H1 (cell line): ENCODE data around the gene ATR. TPM values are rescaled to one million over a fixed set of nuclear protein-coding genes. Genes with fewer than 3 reads are reported as not detected.

ENCODE experiments used
- CTCF ChIA-PET: fragments of 300-600 bp; sonication (Branson Sonifier 250); formaldehyde crosslinking; loops from one replicate; lab custom pipeline; 2021; ENCODE audit not compliant: partially characterized antibody; lab: Charles Lee
- POLR2A ChIA-PET: fragments of 300-600 bp; sonication (Branson Sonifier 250); formaldehyde crosslinking; loops from one replicate; lab custom pipeline; 2021; ENCODE audit warnings: inconsistent platforms; ENCODE audit not compliant: partially characterized antibody; lab: Charles Lee
- DNase-seq, 2 experiments: peaks; one replicate each; pipeline versions ENCODE4 v3.0.0 to v3.0.0-alpha.2; 2010 to 2022; ENCODE audit warnings: low spot score in 2 of 2, low read depth in 1 of 2, mixed read lengths in 1 of 2
- FAIRE-seq: peaks from 2 replicates; lab custom pipeline; 2011; peaks lifted over from hg19 to GRCh38; lab: Jason Lieb, UNC
- H2AFZ ChIP-seq: 2 replicates; pipeline ENCODE4 v1.8.1; 2012; ENCODE audit warnings: low read length, inconsistent platforms
- H2AK5ac ChIP-seq: 2 replicates; pipeline ENCODE4 v1.6.1; 2013; ENCODE audit warnings: low read depth, low read length
- H2BK120ac ChIP-seq: replicated peaks from 2 replicates; pipeline ENCODE3; 2013; ENCODE audit warnings: low read depth, low read length, inconsistent platforms
- H2BK12ac ChIP-seq: 2 replicates; pipeline ENCODE4 v1.6.1; 2013; ENCODE audit warnings: low read depth, low read length
- H2BK15ac ChIP-seq: 2 replicates; pipeline ENCODE4 v1.6.1; 2013; ENCODE audit warnings: low read length
- H2BK20ac ChIP-seq: 2 replicates; pipeline ENCODE4 v1.6.1; 2013; ENCODE audit warnings: low read length
- H2BK5ac ChIP-seq: 2 replicates; pipeline ENCODE4 v1.6.1; 2013; ENCODE audit warnings: low read depth, low read length
- H3K14ac ChIP-seq: 2 replicates; pipeline ENCODE4 v1.6.1; 2013; ENCODE audit warnings: inconsistent platforms; ENCODE audit not compliant: insufficient read length
- H3K18ac ChIP-seq: 2 replicates; pipeline ENCODE4 v1.6.1; 2013; ENCODE audit warnings: low read length; ENCODE audit errors: extremely low read depth
- H3K23ac ChIP-seq: 2 replicates; pipeline ENCODE4 v1.6.1; 2013; ENCODE audit warnings: inconsistent platforms; ENCODE audit not compliant: insufficient read length
- H3K23me2 ChIP-seq: 2 replicates; pipeline ENCODE4 v1.6.1; 2013; ENCODE audit warnings: low read depth, low read length
- H3K27ac ChIP-seq: 2 replicates; pipeline ENCODE4 v1.6.1; 2011; ENCODE audit warnings: low read depth, low read length, inconsistent platforms
- H3K27me3 ChIP-seq, 4 experiments: replicated peaks in 1 of 4; 1 replicate in 1 of 4; 2 replicates in 3 of 4; pipeline versions ENCODE4 v1.6.1 to v1.8.1; 2011 to 2013; ENCODE audit warnings: low read length in 3 of 4, mild to moderate bottlenecking in 3 of 4, inconsistent platforms in 2 of 4, mixed read lengths in 2 of 4, moderate library complexity in 1 of 4; ENCODE audit not compliant: control insufficient read depth in 3 of 4, insufficient read depth in 3 of 4; ENCODE audit errors: extremely low read depth in 1 of 4
- H3K36me3 ChIP-seq, 4 experiments: 2 replicates each; pipeline versions ENCODE4 v1.6.1 to v1.8.1; 2011 to 2013; ENCODE audit warnings: mild to moderate bottlenecking in 4 of 4, low read length in 3 of 4, moderate library complexity in 2 of 4, control low read depth in 1 of 4, inconsistent platforms in 1 of 4; ENCODE audit not compliant: insufficient read depth in 4 of 4, control insufficient read depth in 2 of 4
- H3K4ac ChIP-seq: replicated peaks from 2 replicates; pipeline ENCODE3; 2013; ENCODE audit warnings: low read length, low read depth, mixed read lengths, inconsistent platforms; ENCODE audit not compliant: insufficient read length
- H3K4me1 ChIP-seq, 4 experiments: replicated peaks in 1 of 4; 1 replicate in 1 of 4; 2 replicates in 3 of 4; pipeline versions ENCODE4 v1.6.1 to v1.8.1; 2011 to 2013; ENCODE audit warnings: low read length in 3 of 4, inconsistent platforms in 2 of 4, mixed read lengths in 1 of 4; ENCODE audit not compliant: insufficient read depth in 4 of 4, control insufficient read depth in 3 of 4
- H3K4me2 ChIP-seq, 2 experiments: 2 replicates each; pipeline versions ENCODE4 v1.6.1 to v1.8.1; 2011 to 2013; ENCODE audit warnings: low read depth in 2 of 2, low read length in 2 of 2, control low read depth in 1 of 2, inconsistent platforms in 1 of 2, mild to moderate bottlenecking in 1 of 2; ENCODE audit not compliant: insufficient read depth in 1 of 2
- H3K4me3 ChIP-seq, 4 experiments: fragments of 200-600, 300-600 bp in 1 of 4; sonication (generic), shearing (Covaris generic), sonication (Bioruptor Twin) in 1 of 4; 2 replicates each; pipeline versions ENCODE4 v1.5.1 to v1.8.1; 2011 to 2016; ENCODE audit warnings: low read length in 4 of 4, low read depth in 3 of 4, control low read depth in 2 of 4, inconsistent platforms in 2 of 4, mild to moderate bottlenecking in 2 of 4, mixed read lengths in 1 of 4, moderate library complexity in 1 of 4; ENCODE audit not compliant: insufficient read depth in 2 of 4; ENCODE audit errors: extremely low read depth in 1 of 4
- H3K56ac ChIP-seq: replicated peaks from 2 replicates; pipeline ENCODE3; 2013; ENCODE audit warnings: low read depth, mild to moderate bottlenecking, mixed read lengths, low read length, inconsistent platforms; ENCODE audit not compliant: insufficient read length
- H3K79me1 ChIP-seq: 2 replicates; pipeline ENCODE4 v1.6.1; 2013; ENCODE audit warnings: low read depth, low read length, control low read depth
- H3K79me2 ChIP-seq, 2 experiments: 2 replicates each; pipeline versions ENCODE4 v1.6.1 to v1.8.1; 2012 to 2013; ENCODE audit warnings: low read length in 2 of 2, mild to moderate bottlenecking in 2 of 2, inconsistent platforms in 1 of 2; ENCODE audit not compliant: insufficient read depth in 2 of 2, control insufficient read depth in 1 of 2
- H3K9ac ChIP-seq, 4 experiments: replicated peaks in 1 of 4; 1 replicate in 1 of 4; 2 replicates in 3 of 4; pipeline versions ENCODE4 v1.6.1 to v1.8.1; 2011 to 2013; ENCODE audit warnings: low read depth in 3 of 4, low read length in 3 of 4, control low read depth in 2 of 4, mild to moderate bottlenecking in 2 of 4, moderate library complexity in 2 of 4, inconsistent platforms in 1 of 4; ENCODE audit errors: extremely low read depth in 1 of 4
- H3K9me3 ChIP-seq, 2 experiments: 2 replicates each; pipeline versions ENCODE4 v1.6.1 to v1.8.1; 2012 to 2013; ENCODE audit warnings: mild to moderate bottlenecking in 2 of 2, moderate library complexity in 2 of 2, control low read depth in 1 of 2, inconsistent platforms in 1 of 2, low read depth in 1 of 2, low read length in 1 of 2, mixed read lengths in 1 of 2; ENCODE audit not compliant: insufficient read depth in 2 of 2
- H4K20me1 ChIP-seq, 2 experiments: replicated peaks in 1 of 2; 2 replicates each; pipeline versions ENCODE3 to v1.8.1; 2011 to 2013; ENCODE audit warnings: inconsistent platforms in 2 of 2, low read length in 2 of 2, mild to moderate bottlenecking in 1 of 2; ENCODE audit not compliant: insufficient read depth in 2 of 2, control insufficient read depth in 1 of 2
- H4K5ac ChIP-seq: 2 replicates; pipeline ENCODE4 v1.6.1; 2013; ENCODE audit warnings: low read length, low read depth, mixed read lengths, inconsistent platforms; ENCODE audit not compliant: insufficient read length
- H4K8ac ChIP-seq: 2 replicates; pipeline ENCODE4 v1.8.0; 2013; ENCODE audit warnings: mild to moderate bottlenecking, moderate library complexity, low read length, inconsistent platforms; ENCODE audit not compliant: insufficient read depth; ENCODE audit errors: extremely low read depth
- H4K91ac ChIP-seq: replicated peaks from 2 replicates; pipeline ENCODE3; 2013; ENCODE audit warnings: low read length, mixed read lengths, inconsistent platforms; ENCODE audit not compliant: insufficient read length
- ASH2L ChIP-seq: fragments of 200-600, 300-600 bp; sonication (generic); IDR thresholded peaks from one replicate; pipeline ENCODE4 v1.7.1; 2017; ENCODE audit warnings: low read length
- CBX5 ChIP-seq: fragments of 300-800, 300-1000 bp; sonication (generic); IDR thresholded peaks from 2 replicates; pipeline ENCODE4 v1.7.1; 2016; ENCODE audit warnings: antibody characterized with exemption, low read length, low read depth
- CHD2 ChIP-seq: IDR thresholded peaks from 2 replicates; pipeline ENCODE4 v1.6.1; 2012; ENCODE audit warnings: low read length, improper control_type of control experiment
- CREB1 ChIP-seq: IDR thresholded peaks from 2 replicates; pipeline ENCODE4 v1.6.1; 2012; ENCODE audit warnings: inconsistent platforms
- GABPA ChIP-seq: IDR thresholded peaks from 2 replicates; pipeline ENCODE4 v1.6.1; 2011; ENCODE audit warnings: mild to moderate bottlenecking, low read length, moderate library complexity, borderline replicate concordance; ENCODE audit not compliant: insufficient read depth
- HDAC2 ChIP-seq, 2 experiments: fragments of 300-600 bp in 1 of 2; sonication (generic) in 1 of 2; IDR thresholded peaks; 2 replicates each; pipeline ENCODE4 v1.6.1; 2011 to 2012; ENCODE audit warnings: low read depth in 2 of 2, low read length in 2 of 2, mild to moderate bottlenecking in 2 of 2, moderate library complexity in 2 of 2, borderline replicate concordance in 1 of 2, inconsistent platforms in 1 of 2
- JUND ChIP-seq: IDR thresholded peaks from 2 replicates; pipeline ENCODE4 v1.6.1; 2011; ENCODE audit warnings: mild to moderate bottlenecking, improper control_type of control experiment, low read length
- MAX ChIP-seq: IDR thresholded peaks from 2 replicates; pipeline ENCODE4 v1.6.1; 2012; ENCODE audit warnings: inconsistent platforms
- RNF2 ChIP-seq: fragments of 200-900, 300-1000 bp; sonication (generic); IDR thresholded peaks from 2 replicates; pipeline ENCODE4 v1.7.1; 2016; ENCODE audit warnings: borderline replicate concordance, low read depth, mild to moderate bottlenecking, antibody characterized with exemption, low read length; ENCODE audit not compliant: poor library complexity, severe bottlenecking; ENCODE audit errors: missing control alignments
- SIN3A ChIP-seq, 2 experiments: IDR thresholded peaks in 1 of 2; conservative IDR thresholded peaks in 1 of 2; 2 replicates each; pipeline ENCODE4 v1.6.1; 2011 to 2012; ENCODE audit warnings: low read length in 2 of 2, improper control_type of control experiment in 1 of 2, low read depth in 1 of 2, mild to moderate bottlenecking in 1 of 2
- SIRT6 ChIP-seq: IDR thresholded peaks from one replicate; pipeline ENCODE4 v1.7.1; 2012; ENCODE audit warnings: low read length, inconsistent platforms
- SP2 ChIP-seq: IDR thresholded peaks from 2 replicates; pipeline ENCODE4 v1.6.1; 2012; ENCODE audit warnings: mild to moderate bottlenecking, low read length, inconsistent platforms
- SRF ChIP-seq: IDR thresholded peaks from 2 replicates; pipeline ENCODE4 v1.6.1; 2011; ENCODE audit warnings: mild to moderate bottlenecking, low read depth, low read length, moderate library complexity
- WGBS, 2 experiments: shearing (Covaris generic) in 1 of 2; methylation state at CpG; one replicate each; pipeline versions ENCODE4 v1.1.6 to v1.1.7; 2013 to 2015; ENCODE audit warnings: low lambda C conversion rate in 2 of 2, mixed read lengths in 2 of 2, inconsistent platforms in 1 of 2, low coverage in 1 of 2, missing lambda C conversion rate in 1 of 2; ENCODE audit not compliant: insufficient replicate concordance in 2 of 2, insufficient coverage in 1 of 2, insufficient read length in 1 of 2; ENCODE audit errors: extremely low coverage in 1 of 2, missing lambda C conversion rate in 1 of 2; 5-methylcytosine and 5-hydroxymethylcytosine counted together
- polyA plus RNA-seq, 7 experiments: library from polyadenylated mRNA; depleted of rRNA in 3 of 7; stranded (reverse) in 5 of 7; unstranded in 2 of 7; fragments of >200 nt in 5 of 7; fragments of 200-250 nt in 2 of 7; gene quantifications; 1 replicate in 5 of 7; 2 replicates in 1 of 7; 4 replicates in 1 of 7; pipeline versions ENCODE4 v1.2.1 to v1.2.3, GENCODE V29; 2011 to 2013; ENCODE audit warnings: missing spikeins in 2 of 7, mixed read lengths in 2 of 7
- total RNA-seq: library from RNA; stranded (reverse); fragmentation: NEBNext Ultra II Directional; extraction: Animal tissue kit (Norgen Biotek cat#: 25700); gene quantifications from 2 replicates; pipeline ENCODE4 v1.2.1, GENCODE V29; 2021
- TF ChIP-seq, protein P1 (sequence below): IDR thresholded peaks from 2 replicates; pipeline ENCODE4 v1.6.1; 2011; ENCODE audit warnings: low read depth, mild to moderate bottlenecking, low read length; ENCODE audit not compliant: insufficient read depth

Gene ATR
- total and polyA plus RNA-seq, 2 of the 8 experiments (the other 6 are each of a cell fraction or from before 2014, with no cell fraction given), result 8.4 to 23.2 TPM

- WGBS, 2 experiments, result 88 to 100% methylated on average over 1 to 4 of the region's 4 CpGs
- H4K91ac ChIP-seq, result no peak overlapping the region
- no peak for TF ChIP-seq ASH2L
- TF ChIP-seq RNF2, result no peak
- TF ChIP-seq CHD2, result no peak
- no peak for TF ChIP-seq GABPA
- no peak for TF ChIP-seq SRF
- TF ChIP-seq CBX5, result no peak
- TF ChIP-seq SP2, result no peak
- no peak for TF ChIP-seq HDAC2 (IDR thresholded peaks at IDR 0.05; ENCODE audit: borderline replicate concordance in 1 of 2, low read depth in 2 of 2, low read length in 2 of 2)
- TF ChIP-seq SIN3A (conservative IDR thresholded peaks at IDR 0.05 in 1 of 2, IDR thresholded peaks at IDR 0.05 in 1 of 2; ENCODE audit: low read depth in 1 of 2, low read length in 2 of 2), result no peak
- TF ChIP-seq JUND, result no peak
- TF ChIP-seq SIRT6, result no peak
- TF ChIP-seq, protein P1, sequence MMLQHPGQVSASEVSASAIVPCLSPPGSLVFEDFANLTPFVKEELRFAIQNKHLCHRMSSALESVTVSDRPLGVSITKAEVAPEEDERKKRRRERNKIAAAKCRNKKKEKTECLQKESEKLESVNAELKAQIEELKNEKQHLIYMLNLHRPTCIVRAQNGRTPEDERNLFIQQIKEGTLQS, result no peak
- no peak for TF ChIP-seq MAX
- TF ChIP-seq CREB1, result no peak
Observed at GRCh38 chr3:142507241-142507640, 71.3 kb downstream of the ATR start.

More at GRCh38 chr3:142507241-142507640, 71.3 kb downstream of the ATR start:
- DNase-seq, result no peak
- no peak overlapping the region for H3K27ac ChIP-seq
- H3K18ac ChIP-seq, result no peak overlapping the region
- no peak overlapping the region for H3K4me3 ChIP-seq
- H3K9ac ChIP-seq, result no peak overlapping the region
- FAIRE-seq, result no peak
- no peak overlapping the region for H2AK5ac ChIP-seq
- ChIA-PET POLR2A (no interaction called here), CTCF (interaction anchor here (0.6 kb wide), 1 partner anchor 80 kb away, joined by 3 read pairs; no protein-coding TSS in a partner anchor)
- H3K27me3 ChIP-seq, result no peaks in the 10 kb centered on the region
- H2BK120ac ChIP-seq, result no peak overlapping the region
- no peak overlapping the region for H2AFZ ChIP-seq
- H4K20me1 ChIP-seq, result no peaks in the 10 kb centered on the region
- H3K9me3 ChIP-seq, result no peaks in the 10 kb centered on the region
- no peak overlapping the region for H3K14ac ChIP-seq
- peaks cover 0 to 12% (median 3%) of the 10 kb centered on the region in 4 experiments; a peak in 3 of 8 replicates for H3K36me3 ChIP-seq
- no peaks in the 10 kb centered on the region for H3K79me2 ChIP-seq
- H3K4me2 ChIP-seq, result no peak overlapping the region
- no peak overlapping the region for H4K5ac ChIP-seq
- H3K23me2 ChIP-seq, result no peaks in the 10 kb centered on the region
- H3K23ac ChIP-seq, result no peak overlapping the region
- H3K4ac ChIP-seq, result no peak overlapping the region
- no peak overlapping the region for H4K8ac ChIP-seq
- no peak overlapping the region for H2BK5ac ChIP-seq
- no peak overlapping the region for H2BK20ac ChIP-seq
- H3K79me1 ChIP-seq, result no peaks in the 10 kb centered on the region
- H3K4me1 ChIP-seq, result no peaks in the 10 kb centered on the region
- H2BK15ac ChIP-seq, result no peak overlapping the region
- no peak overlapping the region for H2BK12ac ChIP-seq
- H3K56ac ChIP-seq, result no peak overlapping the region
